22Rv1 (cell line): ENCODE results near the gene EXOC2.

Source experiments
- CTCF ChIP-seq: fragments of 450-650 bp; IDR thresholded peaks from 2 replicates; pipeline ENCODE4 v1.5.1; 2017; ENCODE audit warnings: mild to moderate bottlenecking
- ZFX ChIP-seq: fragments of 450-650 bp; IDR thresholded peaks from 2 replicates; pipeline ENCODE4 v1.6.1; 2017; ENCODE audit warnings: antibody characterized with exemption, borderline replicate concordance

- no peak for TF ChIP-seq CTCF
- no peak for TF ChIP-seq ZFX
These were observed 240.5 kb downstream of the EXOC2 start for GRCh38 chr6:452301-453067.
